Hematopoietic multipotent progenitor cell treated with erythropoietin and hydrocortisone succinate and interleukin-3 and kit ligand, for 6 days (in vitro differentiated cells): Measurements from ENCODE around the gene ACLY.

Experiments used
- DNase-seq: peaks from one replicate; pipeline ENCODE4 v3.0.0-alpha.2; 2015

The ACLY gene

DNA sequence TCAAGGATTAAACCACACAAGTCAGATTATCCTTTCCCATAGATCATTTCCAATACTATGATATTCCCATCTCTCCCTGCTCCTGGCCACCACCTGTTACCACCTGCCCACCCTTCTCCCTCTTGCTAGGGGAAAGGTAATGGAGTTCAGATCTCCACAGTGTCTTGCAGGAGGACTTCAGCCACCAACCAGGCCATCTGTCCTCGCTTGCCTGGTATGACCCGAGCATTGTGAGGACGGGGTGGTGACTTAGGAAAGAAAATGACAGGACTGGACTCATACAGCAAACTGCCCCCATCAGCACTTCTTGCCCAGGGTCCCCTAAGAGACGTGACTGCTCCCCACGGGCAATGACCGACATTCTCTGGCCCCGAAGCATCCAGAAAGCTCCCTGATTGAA, 95.2 kb downstream of the ACLY start:
- no peak for DNase-seq

DNA sequence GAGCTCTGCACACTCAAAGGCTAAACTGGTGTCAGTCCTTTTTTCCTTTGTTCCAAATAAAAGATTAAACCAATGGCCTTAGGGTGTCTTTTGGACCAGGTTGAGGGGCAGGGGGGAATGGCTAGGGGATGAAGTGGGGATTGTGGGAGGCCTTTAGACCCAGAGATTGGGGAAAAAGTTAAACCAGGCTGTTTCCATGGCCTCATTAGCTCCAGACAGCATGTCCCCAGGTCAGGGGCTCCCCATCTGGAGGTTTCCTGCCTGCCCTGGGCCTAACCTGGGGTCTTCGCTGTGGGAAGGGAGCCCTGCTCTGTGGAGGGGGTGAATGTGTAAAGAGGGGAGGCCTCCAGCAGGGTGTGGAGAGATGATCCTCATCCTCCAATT, 95.6 kb downstream of the ACLY start:
- DNase-seq, result no peak

DNA sequence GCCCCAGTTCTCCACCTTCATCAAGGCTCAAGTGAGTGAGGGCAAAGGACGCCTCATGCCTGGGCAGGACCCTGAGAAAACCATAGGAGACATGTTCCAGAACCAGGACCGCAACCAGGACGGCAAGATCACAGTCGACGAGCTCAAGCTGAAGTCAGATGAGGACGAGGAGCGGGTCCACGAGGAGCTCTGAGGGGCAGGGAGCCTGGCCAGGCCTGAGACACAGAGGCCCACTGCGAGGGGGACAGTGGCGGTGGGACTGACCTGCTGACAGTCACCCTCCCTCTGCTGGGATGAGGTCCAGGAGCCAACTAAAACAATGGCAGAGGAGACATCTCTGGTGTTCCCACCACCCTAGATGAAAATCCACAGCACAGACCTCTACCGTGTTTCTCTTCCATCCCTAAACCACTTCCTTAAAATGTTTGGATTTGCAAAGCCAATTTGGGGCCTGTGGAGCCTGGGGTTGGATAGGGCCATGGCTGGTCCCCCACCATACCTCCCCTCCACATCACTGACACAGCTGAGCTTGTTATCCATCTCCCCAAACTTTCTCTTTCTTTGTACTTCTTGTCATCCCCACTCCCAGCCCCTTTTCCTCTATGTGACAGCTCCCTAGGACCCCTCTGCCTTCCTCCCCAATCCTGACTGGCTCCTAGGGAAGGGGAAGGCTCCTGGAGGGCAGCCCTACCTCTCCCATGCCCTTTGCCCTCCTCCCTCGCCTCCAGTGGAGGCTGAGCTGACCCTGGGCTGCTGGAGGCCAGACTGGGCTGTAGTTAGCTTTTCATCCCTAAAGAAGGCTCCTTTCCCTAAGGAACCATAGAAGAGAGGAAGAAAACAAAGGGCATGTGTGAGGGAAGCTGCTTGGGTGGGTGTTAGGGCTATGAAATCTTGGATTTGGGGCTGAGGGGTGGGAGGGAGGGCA, 96.3 kb downstream of the ACLY start:
- DNase-seq, result no peak

GRCh38 chr17:41821776-41822175, 97.0 kb downstream of the ACLY start:
- no peak for DNase-seq

GRCh38 chr17:41818024-41818423, 100.7 kb downstream of the ACLY start:
- DNase-seq, result no peak
